GM19025 (cell line): ENCODE measurements around the gene RGSL1.

Experiments
- ATAC-seq: cut with Tn5 transposase; IDR thresholded peaks from one replicate; pipeline ENCODE4 v1.9.1; 2021; ENCODE audit warnings: mild to moderate bottlenecking, low read depth, moderate library complexity; ENCODE audit not compliant: unreplicated experiment

The RGSL1 gene

GRCh38 chr1:182608845-182609610, 159.1 kb downstream of the RGSL1 start:
- ATAC-seq = no peak
